ENCODE data around the gene LIAS.
"Not testable (repeated sequence)": the region's sequence is repeated elsewhere in the genome, so short reads cannot be mapped to it uniquely, and the experiment has no call there.

The LIAS gene

DNA sequence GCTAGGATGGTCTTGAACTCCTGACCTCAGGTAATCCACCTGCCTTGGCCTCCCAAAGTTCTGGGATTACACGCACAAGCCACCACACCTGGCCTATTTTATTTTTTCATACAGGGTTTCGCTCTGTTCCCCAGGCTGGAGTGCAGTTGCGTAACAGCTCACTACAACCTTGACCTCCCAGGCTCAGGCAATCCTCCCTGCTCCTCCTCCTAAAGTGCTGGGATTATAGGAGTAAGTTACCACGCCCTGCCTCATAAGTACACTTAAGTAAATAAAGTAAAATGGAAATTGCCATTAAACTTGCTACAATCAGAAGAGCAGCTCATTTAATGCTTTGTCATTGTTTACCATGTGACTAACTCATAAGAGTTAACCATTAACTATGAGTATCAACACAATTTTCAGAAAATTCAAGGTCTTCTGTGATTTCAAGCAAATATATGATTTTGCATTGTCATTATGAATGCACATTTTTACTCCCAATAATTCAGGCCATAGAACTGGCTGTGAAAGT is 56.1 kb downstream of the LIAS start:
- DNase-seq (ENCODE audit: low read depth in 1 of 2, low spot score in 1 of 2), result no peak
- Histone ChIP-seq H3K27me3 (ENCODE audit: insufficient read depth, poor library complexity, severe bottlenecking) (no peaks in the 10 kb centered on the region), H3K27ac (replicated peaks) (no peak overlapping the region), H3K4me3 (replicated peaks; ENCODE audit: insufficient read depth, low read length) (no peak overlapping the region)
- no peak for TF ChIP-seq POLR2AphosphoS5 (IDR thresholded peaks at IDR 0.05; ENCODE audit: low read depth)

DNA sequence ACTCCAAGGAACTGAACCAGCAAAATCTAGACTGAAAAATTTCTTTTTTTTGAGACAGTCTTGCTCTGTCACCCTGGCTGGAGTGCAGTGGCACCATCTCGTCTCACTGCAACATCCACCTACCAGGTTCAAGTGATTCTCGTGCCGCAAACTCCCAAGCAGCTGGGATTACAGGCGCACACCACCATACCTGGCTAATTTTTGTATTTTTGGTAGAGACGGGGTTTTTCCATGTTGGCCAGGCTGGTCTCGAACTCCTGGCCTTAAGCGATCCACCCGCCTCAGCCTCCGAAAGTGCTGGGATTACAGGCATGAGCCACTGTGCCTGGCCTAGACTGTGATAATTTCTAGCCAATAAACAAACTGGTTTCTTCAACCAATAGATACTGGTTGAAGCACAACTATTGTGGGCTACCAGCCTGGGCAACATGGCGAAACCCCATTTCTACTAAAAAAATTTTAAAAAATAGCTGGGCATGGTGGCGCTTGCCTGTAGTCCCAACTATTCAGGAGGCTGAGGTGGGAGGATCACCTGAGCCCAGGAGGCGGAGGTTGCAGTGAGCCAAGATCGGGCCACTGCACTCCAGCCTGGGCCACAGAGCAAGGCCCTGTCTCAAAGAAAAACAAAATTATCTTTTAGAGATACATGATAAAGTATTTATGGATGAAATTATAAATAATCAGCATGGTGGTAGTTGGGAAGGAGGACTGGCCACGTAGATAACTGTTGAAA is 57.0 kb downstream of the LIAS start:
- not testable (repeated sequence) for H3K27me3 ChIP-seq (ENCODE audit: insufficient read depth, poor library complexity, severe bottlenecking); H3K4me3 ChIP-seq (replicated peaks; ENCODE audit: insufficient read depth, low read length); DNase-seq (ENCODE audit: low read depth in 1 of 2, low spot score in 1 of 2); H3K27ac ChIP-seq (replicated peaks)

DNA sequence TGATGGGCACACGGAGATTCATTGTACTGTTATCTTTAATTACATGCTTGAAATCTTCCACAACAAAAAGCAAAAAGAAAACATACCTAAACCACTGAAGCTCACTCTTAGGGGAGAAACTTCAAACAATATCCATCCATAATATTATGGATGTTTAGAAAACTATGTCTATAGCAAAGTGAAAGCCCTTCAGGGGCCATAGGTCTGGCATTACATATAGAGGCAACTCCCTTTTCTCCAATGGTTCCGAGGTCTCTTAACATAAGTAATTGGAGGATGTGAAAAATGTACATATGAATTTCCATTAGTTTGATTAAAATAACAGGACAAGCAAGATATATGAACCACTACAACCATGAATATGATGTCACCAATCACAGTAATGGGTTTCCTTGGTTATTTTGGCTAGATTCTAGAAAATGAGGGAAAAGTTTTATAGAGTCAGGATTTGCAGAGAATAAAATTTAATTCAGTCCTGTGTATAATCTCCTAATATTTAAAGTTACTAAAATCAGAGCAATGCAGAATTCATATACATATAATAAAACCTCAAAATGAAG is 57.6 kb downstream of the LIAS start:
- no peak for TF ChIP-seq POLR2AphosphoS5 (IDR thresholded peaks at IDR 0.05; ENCODE audit: low read depth)
- TF ChIP-seq, protein P1, sequence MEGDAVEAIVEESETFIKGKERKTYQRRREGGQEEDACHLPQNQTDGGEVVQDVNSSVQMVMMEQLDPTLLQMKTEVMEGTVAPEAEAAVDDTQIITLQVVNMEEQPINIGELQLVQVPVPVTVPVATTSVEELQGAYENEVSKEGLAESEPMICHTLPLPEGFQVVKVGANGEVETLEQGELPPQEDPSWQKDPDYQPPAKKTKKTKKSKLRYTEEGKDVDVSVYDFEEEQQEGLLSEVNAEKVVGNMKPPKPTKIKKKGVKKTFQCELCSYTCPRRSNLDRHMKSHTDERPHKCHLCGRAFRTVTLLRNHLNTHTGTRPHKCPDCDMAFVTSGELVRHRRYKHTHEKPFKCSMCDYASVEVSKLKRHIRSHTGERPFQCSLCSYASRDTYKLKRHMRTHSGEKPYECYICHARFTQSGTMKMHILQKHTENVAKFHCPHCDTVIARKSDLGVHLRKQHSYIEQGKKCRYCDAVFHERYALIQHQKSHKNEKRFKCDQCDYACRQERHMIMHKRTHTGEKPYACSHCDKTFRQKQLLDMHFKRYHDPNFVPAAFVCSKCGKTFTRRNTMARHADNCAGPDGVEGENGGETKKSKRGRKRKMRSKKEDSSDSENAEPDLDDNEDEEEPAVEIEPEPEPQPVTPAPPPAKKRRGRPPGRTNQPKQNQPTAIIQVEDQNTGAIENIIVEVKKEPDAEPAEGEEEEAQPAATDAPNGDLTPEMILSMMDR (IDR thresholded peaks at IDR 0.05; ENCODE audit: insufficient read depth, low read length), result no peak
- TF ChIP-seq, protein P2, sequence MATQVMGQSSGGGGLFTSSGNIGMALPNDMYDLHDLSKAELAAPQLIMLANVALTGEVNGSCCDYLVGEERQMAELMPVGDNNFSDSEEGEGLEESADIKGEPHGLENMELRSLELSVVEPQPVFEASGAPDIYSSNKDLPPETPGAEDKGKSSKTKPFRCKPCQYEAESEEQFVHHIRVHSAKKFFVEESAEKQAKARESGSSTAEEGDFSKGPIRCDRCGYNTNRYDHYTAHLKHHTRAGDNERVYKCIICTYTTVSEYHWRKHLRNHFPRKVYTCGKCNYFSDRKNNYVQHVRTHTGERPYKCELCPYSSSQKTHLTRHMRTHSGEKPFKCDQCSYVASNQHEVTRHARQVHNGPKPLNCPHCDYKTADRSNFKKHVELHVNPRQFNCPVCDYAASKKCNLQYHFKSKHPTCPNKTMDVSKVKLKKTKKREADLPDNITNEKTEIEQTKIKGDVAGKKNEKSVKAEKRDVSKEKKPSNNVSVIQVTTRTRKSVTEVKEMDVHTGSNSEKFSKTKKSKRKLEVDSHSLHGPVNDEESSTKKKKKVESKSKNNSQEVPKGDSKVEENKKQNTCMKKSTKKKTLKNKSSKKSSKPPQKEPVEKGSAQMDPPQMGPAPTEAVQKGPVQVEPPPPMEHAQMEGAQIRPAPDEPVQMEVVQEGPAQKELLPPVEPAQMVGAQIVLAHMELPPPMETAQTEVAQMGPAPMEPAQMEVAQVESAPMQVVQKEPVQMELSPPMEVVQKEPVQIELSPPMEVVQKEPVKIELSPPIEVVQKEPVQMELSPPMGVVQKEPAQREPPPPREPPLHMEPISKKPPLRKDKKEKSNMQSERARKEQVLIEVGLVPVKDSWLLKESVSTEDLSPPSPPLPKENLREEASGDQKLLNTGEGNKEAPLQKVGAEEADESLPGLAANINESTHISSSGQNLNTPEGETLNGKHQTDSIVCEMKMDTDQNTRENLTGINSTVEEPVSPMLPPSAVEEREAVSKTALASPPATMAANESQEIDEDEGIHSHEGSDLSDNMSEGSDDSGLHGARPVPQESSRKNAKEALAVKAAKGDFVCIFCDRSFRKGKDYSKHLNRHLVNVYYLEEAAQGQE (IDR thresholded peaks at IDR 0.05; ENCODE audit: insufficient replicate concordance, low read depth), result no peak
- no peak for TF ChIP-seq GABPA (IDR thresholded peaks at IDR 0.05; ENCODE audit: low read depth)
- TF ChIP-seq SPI1 (IDR thresholded peaks at IDR 0.05; ENCODE audit: borderline replicate concordance, low read depth), result no peak
- no peak overlapping the region for H3K27ac ChIP-seq (replicated peaks)
- DNase-seq (ENCODE audit: low read depth in 1 of 2, low spot score in 1 of 2), result no peak
- H3K4me3 ChIP-seq (replicated peaks; ENCODE audit: insufficient read depth, low read length), result no peak overlapping the region
- no peaks in the 10 kb centered on the region for H3K27me3 ChIP-seq (ENCODE audit: insufficient read depth, poor library complexity, severe bottlenecking)

DNA sequence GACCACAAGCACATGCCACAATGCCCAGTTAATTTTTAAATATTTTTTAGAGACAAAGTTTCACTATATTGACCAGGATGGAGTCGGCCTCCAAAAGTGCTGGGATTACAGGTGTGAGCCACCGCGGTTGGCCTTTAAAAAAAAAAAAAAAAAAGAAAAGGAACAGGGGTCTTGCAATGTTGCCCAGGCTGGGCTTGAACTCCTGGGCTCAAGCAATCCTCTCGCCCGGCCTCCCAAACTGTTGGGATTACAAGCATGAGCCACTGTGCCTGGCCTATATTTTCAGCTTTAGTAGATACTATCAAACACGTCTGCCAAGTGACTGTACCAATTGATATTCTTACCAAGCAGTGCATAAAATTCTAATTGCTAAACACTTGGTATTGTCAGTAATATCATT is 59.6 kb downstream of the LIAS start:
- Histone ChIP-seq H3K27me3 (ENCODE audit: insufficient read depth, poor library complexity, severe bottlenecking) (no peaks in the 10 kb centered on the region), H3K27ac (replicated peaks) (no peak overlapping the region), H3K4me3 (replicated peaks; ENCODE audit: insufficient read depth, low read length) (no peak overlapping the region)
- DNase-seq (ENCODE audit: low read depth in 1 of 2, low spot score in 1 of 2), result no peak
- TF ChIP-seq, protein P1 (IDR thresholded peaks at IDR 0.05; ENCODE audit: insufficient read depth, low read length), result no peak
- TF ChIP-seq GABPA (IDR thresholded peaks at IDR 0.05; ENCODE audit: low read depth) (no peak), POLR2AphosphoS5 (IDR thresholded peaks at IDR 0.05; ENCODE audit: low read depth) (no peak), SPI1 (IDR thresholded peaks at IDR 0.05; ENCODE audit: borderline replicate concordance, low read depth) (no peak)
- TF ChIP-seq, protein P2 (IDR thresholded peaks at IDR 0.05; ENCODE audit: insufficient replicate concordance, low read depth), result no peak
